Endothelial cell of umbilical vein (primary cell): Measurements from ENCODE around the gene TSNAX. TPM values are rescaled to one million over a fixed set of nuclear protein-coding genes. Genes with fewer than 3 reads are reported as not detected.

ENCODE experiments used
- BruUV-seq: library from RNA; stranded (reverse); fragments of 400-500 nt; replicated peaks from 2 replicates; lab custom pipeline; 2021; lab: Mats Ljungman, UMichigan
- CTCF ChIA-PET: fragments of 300-600, 350-600 bp; sonication (Branson Sonifier 250); formaldehyde crosslinking; loops from one replicate; lab custom pipeline; 2021; ENCODE audit warnings: antibody characterized with exemption, inconsistent platforms; lab: Charles Lee
- POLR2A ChIA-PET: fragments of 300-600, 350-600 bp; sonication (Branson Sonifier 250); formaldehyde crosslinking; loops from one replicate; lab custom pipeline; 2021; ENCODE audit warnings: antibody characterized with exemption, inconsistent platforms; lab: Charles Lee
- DNase-seq: peaks from one replicate; pipeline ENCODE4 v3.0.0-alpha.2; 2011; ENCODE audit warnings: low read depth, low spot score
- FAIRE-seq: peaks from 2 replicates; lab custom pipeline; 2011; peaks lifted over from hg19 to GRCh38; lab: Jason Lieb, UNC
- H2AFZ ChIP-seq: 2 replicates; pipeline ENCODE4 v1.6.0; 2012; ENCODE audit warnings: low read depth, low read length, control low read depth, inconsistent platforms
- H3K27ac ChIP-seq: 2 replicates; pipeline ENCODE4 v1.5.1; 2011; ENCODE audit warnings: low read depth, mild to moderate bottlenecking, control low read depth, low read length, moderate library complexity; ENCODE audit not compliant: insufficient read depth
- H3K27me3 ChIP-seq, 2 experiments: 2 replicates each; pipeline versions ENCODE4 v1.6.0 to v1.6.1; 2011; ENCODE audit warnings: low read length in 2 of 2, mixed read lengths in 1 of 2; ENCODE audit not compliant: control insufficient read depth in 2 of 2, insufficient read depth in 2 of 2
- H3K36me3 ChIP-seq, 2 experiments: 2 replicates in 1 of 2; 3 replicates in 1 of 2; pipeline ENCODE4 v1.5.1; 2011; ENCODE audit warnings: low read length in 2 of 2, mild to moderate bottlenecking in 1 of 2, moderate library complexity in 1 of 2; ENCODE audit not compliant: control insufficient read depth in 2 of 2, insufficient read depth in 2 of 2; ENCODE audit errors: extremely low read depth in 1 of 2
- H3K4me1 ChIP-seq: 3 replicates; pipeline ENCODE4 v1.5.1; 2011; ENCODE audit warnings: mild to moderate bottlenecking, low read length; ENCODE audit not compliant: control insufficient read depth, insufficient read depth; ENCODE audit errors: extremely low read depth
- H3K4me2 ChIP-seq: 2 replicates; pipeline ENCODE4 v1.6.1; 2011; ENCODE audit warnings: low read length, control low read depth, mixed read lengths; ENCODE audit not compliant: insufficient read depth
- H3K4me3 ChIP-seq, 3 experiments: fragments of 200-600 bp in 1 of 3; sonication (generic), shearing (Covaris generic) in 1 of 3; replicated peaks in 1 of 3; 2 replicates each; pipeline ENCODE4 v1.5.1; 2011 to 2016; ENCODE audit warnings: control low read depth in 3 of 3, low read length in 3 of 3, mild to moderate bottlenecking in 2 of 3, inconsistent platforms in 1 of 3, low read depth in 1 of 3, moderate library complexity in 1 of 3; ENCODE audit not compliant: insufficient read depth in 1 of 3
- H3K79me2 ChIP-seq: 2 replicates; pipeline ENCODE4 v1.6.0; 2012; ENCODE audit warnings: low read length, inconsistent platforms; ENCODE audit not compliant: control insufficient read depth, insufficient read depth
- H3K9ac ChIP-seq: replicated peaks from 2 replicates; pipeline ENCODE3; 2011; ENCODE audit warnings: low read length, control low read depth; ENCODE audit not compliant: insufficient read depth; ENCODE audit errors: extremely low read depth
- H3K9me1 ChIP-seq: replicated peaks from 3 replicates; pipeline ENCODE4 v1.6.0; 2011; ENCODE audit warnings: mild to moderate bottlenecking, low read length; ENCODE audit not compliant: control insufficient read depth, insufficient read depth; ENCODE audit errors: extremely low read depth
- H3K9me3 ChIP-seq: replicated peaks from 2 replicates; pipeline ENCODE4 v1.5.1; 2012; ENCODE audit warnings: low read length, inconsistent platforms; ENCODE audit not compliant: control insufficient read depth, insufficient read depth
- H4K20me1 ChIP-seq: replicated peaks from 2 replicates; pipeline ENCODE3; 2011; ENCODE audit warnings: mild to moderate bottlenecking, low read length; ENCODE audit not compliant: control insufficient read depth, insufficient read depth; ENCODE audit errors: extremely low read depth
- EZH2 ChIP-seq: IDR thresholded peaks from 2 replicates; pipeline ENCODE4 v1.6.1; 2012; ENCODE audit warnings: borderline replicate concordance, low read depth, mild to moderate bottlenecking, moderate library complexity, low read length, inconsistent platforms; ENCODE audit not compliant: severe bottlenecking
- FOS ChIP-seq: IDR thresholded peaks from 2 replicates; pipeline ENCODE4 v1.6.1; 2011; ENCODE audit warnings: mild to moderate bottlenecking, low read length, moderate library complexity, borderline replicate concordance; ENCODE audit not compliant: insufficient read depth
- GATA2 ChIP-seq: IDR thresholded peaks from 2 replicates; pipeline ENCODE4 v1.7.0; 2011; ENCODE audit warnings: low read depth, mild to moderate bottlenecking, moderate library complexity, mixed read lengths, low read length; ENCODE audit not compliant: insufficient read length, insufficient read depth
- JUN ChIP-seq: IDR thresholded peaks from 2 replicates; pipeline ENCODE4 v1.6.1; 2011; ENCODE audit warnings: borderline replicate concordance, low read depth; ENCODE audit not compliant: insufficient read length, insufficient read depth
- MYC ChIP-seq: IDR thresholded peaks from one replicate; pipeline ENCODE4 v1.6.1; 2011; ENCODE audit warnings: mild to moderate bottlenecking, low read depth, low read length
- POLR2A ChIP-seq: IDR thresholded peaks from 2 replicates; pipeline ENCODE4 v1.6.1; 2012; ENCODE audit warnings: low read depth, mild to moderate bottlenecking, control low read depth, low read length
- POLR2AphosphoS5 ChIP-seq: IDR thresholded peaks from 2 replicates; pipeline ENCODE4 v1.6.1; 2012; ENCODE audit warnings: low read depth, mild to moderate bottlenecking, control low read depth, low read length, moderate library complexity; ENCODE audit not compliant: insufficient read depth
- dilution Hi-C: fragments of 300-500 bp; cut with MboI; formaldehyde crosslinking; loops from one replicate; pipeline ENCODE4 v1.15.0; 2019; ENCODE audit warnings: low sequenced_read_pairs; ENCODE audit not compliant: extremely low pct_ligation_motif_present
- intact Hi-C: fragments of 100-400 bp; cut with micrococcal nuclease; formaldehyde crosslinking; loops from one replicate; pipeline ENCODE4 v1.10.0; 2022
- polyA plus RNA-seq, 4 experiments: library from polyadenylated mRNA; depleted of rRNA in 3 of 4; stranded (reverse) in 3 of 4; unstranded in 1 of 4; fragments of >200 nt; gene quantifications; 2 replicates each; pipeline versions ENCODE4 v1.2.1 to v1.2.3, GENCODE V29; 2011 to 2012; ENCODE audit warnings: missing spikeins in 1 of 4
- total RNA-seq: library from RNA; stranded (reverse); gene quantifications from 2 replicates; pipeline ENCODE4 v1.2.3, GENCODE V29; 2021
- TF ChIP-seq, protein P1 (sequence below), 2 donors: IDR thresholded peaks; 1 replicate in 1 of 2; 2 replicates in 1 of 2; pipeline ENCODE4 v1.5.1; 2011; ENCODE audit warnings: low read length in 2 of 2, mild to moderate bottlenecking in 2 of 2, moderate library complexity in 2 of 2, control low read depth in 1 of 2, inconsistent platforms in 1 of 2, low read depth in 1 of 2; ENCODE audit not compliant: insufficient read depth in 1 of 2; ENCODE audit errors: extremely low read depth in 1 of 2
- TF ChIP-seq, protein P2 (sequence below): IDR thresholded peaks from 2 replicates; pipeline ENCODE4 v1.6.1; 2011; ENCODE audit not compliant: insufficient read depth, insufficient read length

The TSNAX gene
- total and polyA plus RNA-seq, 2 donors (not counting 3 experiments of a cell fraction or from before 2014, with no cell fraction given) = 6.3 to 26.3 TPM

DNA sequence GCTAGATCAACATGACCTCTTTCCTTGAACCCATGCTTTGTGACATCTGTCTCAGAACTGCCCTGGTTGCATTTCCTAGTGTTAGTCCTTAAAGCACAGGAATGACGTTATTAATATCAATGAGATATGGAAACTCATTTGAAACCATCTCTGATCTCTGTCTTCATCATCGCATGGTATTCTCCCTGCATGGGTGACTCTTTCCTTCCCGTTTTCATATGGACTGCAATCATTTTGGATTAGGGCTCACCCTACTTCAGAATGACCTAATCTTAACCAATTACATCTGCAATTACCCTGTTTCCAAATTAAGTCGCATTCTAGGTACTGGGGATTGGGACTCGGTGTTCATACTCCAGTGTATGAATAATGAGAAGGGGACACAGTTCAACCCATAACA is 56.5 kb downstream of the TSNAX start:
- Histone ChIP-seq H2AFZ (no peak overlapping the region), H3K27me3 (no peaks in the 10 kb centered on the region), H3K79me2 (no peaks in the 10 kb centered on the region), H3K9ac (no peak overlapping the region), H3K36me3 (no peaks in the 10 kb centered on the region), H3K9me3 (no peaks in the 10 kb centered on the region), H3K4me1 (peaks cover 8% of the 10 kb centered on the region), H4K20me1 (no peaks in the 10 kb centered on the region), H3K9me1 (no peaks in the 10 kb centered on the region), H3K4me2 (no peak overlapping the region), H3K4me3 (no peak overlapping the region), H3K27ac (peak overlapping the region; percentile 25)
- intact Hi-C loops = loop anchor here (1.0 kb wide), 4 partner anchors 13 to 227 kb away; partner anchors contain the start of genes EGLN1 and TSNAX
- FAIRE-seq (no peak), DNase-seq (no peak)
- BruUV-seq = no TSS peak
- ChIA-PET CTCF (interaction anchor here (0.6 to 1.6 kb wide), 21 partner anchors 13 to 270 kb away, joined by 3 to 47 read pairs (median 6); partner anchors contain the start of genes EXOC8 and SPRTN), POLR2A (interaction anchor here (0.7 kb wide), 1 partner anchor 313 kb away, joined by 5 read pairs; no protein-coding TSS in a partner anchor)
- dilution Hi-C loops = no loop called here
- TF ChIP-seq MYC = no peak
- TF ChIP-seq POLR2A = no peak
- TF ChIP-seq, protein P1, sequence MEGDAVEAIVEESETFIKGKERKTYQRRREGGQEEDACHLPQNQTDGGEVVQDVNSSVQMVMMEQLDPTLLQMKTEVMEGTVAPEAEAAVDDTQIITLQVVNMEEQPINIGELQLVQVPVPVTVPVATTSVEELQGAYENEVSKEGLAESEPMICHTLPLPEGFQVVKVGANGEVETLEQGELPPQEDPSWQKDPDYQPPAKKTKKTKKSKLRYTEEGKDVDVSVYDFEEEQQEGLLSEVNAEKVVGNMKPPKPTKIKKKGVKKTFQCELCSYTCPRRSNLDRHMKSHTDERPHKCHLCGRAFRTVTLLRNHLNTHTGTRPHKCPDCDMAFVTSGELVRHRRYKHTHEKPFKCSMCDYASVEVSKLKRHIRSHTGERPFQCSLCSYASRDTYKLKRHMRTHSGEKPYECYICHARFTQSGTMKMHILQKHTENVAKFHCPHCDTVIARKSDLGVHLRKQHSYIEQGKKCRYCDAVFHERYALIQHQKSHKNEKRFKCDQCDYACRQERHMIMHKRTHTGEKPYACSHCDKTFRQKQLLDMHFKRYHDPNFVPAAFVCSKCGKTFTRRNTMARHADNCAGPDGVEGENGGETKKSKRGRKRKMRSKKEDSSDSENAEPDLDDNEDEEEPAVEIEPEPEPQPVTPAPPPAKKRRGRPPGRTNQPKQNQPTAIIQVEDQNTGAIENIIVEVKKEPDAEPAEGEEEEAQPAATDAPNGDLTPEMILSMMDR (IDR thresholded peaks at IDR 0.05; ENCODE audit: extremely low read depth in 1 of 2, insufficient read depth in 1 of 2, low read depth in 1 of 2, low read length in 2 of 2) = no peak
- no peak for TF ChIP-seq POLR2AphosphoS5
- TF ChIP-seq, protein P2, sequence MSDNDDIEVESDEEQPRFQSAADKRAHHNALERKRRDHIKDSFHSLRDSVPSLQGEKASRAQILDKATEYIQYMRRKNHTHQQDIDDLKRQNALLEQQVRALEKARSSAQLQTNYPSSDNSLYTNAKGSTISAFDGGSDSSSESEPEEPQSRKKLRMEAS = no peak
- TF ChIP-seq GATA2 = no peak
- no peak for TF ChIP-seq JUN
- no peak for TF ChIP-seq FOS
- TF ChIP-seq EZH2 = no peak
